ENCODE results near the gene SEC22A. TPM values are rescaled to one million over a fixed set of nuclear protein-coding genes. Genes with fewer than 3 reads are reported as not detected.

Gene SEC22A
- total RNA-seq, 2 experiments from 2014 or later: 12.5 to 15.1 TPM

DNA sequence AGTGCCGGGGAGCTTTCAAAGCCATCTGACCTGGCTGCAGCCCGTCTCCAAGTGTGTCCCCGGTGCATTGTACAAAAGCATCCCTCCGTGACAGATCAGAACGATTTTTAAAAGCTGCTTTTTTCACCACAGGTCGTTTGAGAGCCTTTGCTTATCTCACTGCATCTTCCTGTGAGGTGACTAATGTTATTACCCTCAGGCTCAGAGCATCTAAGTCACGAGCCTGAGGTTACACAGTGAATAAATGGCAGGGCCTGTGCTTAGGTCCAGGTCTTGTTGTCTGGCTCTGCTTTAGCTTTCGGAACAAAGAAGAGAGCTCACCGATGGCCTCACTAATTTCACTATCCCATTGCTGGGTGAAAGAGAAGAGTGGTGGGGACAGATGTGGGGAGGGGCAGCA lies 83.3 kb downstream of the SEC22A start:
- Mint-ChIP-seq H3K27ac (no peak overlapping the region), H3K36me3 (ENCODE audit: low read depth) (no peaks in the 10 kb centered on the region), H3K4me1 (ENCODE audit: low read depth) (no peaks in the 10 kb centered on the region), H3K27me3 (ENCODE audit: low read depth) (no peaks in the 10 kb centered on the region), H3K4me3 (no peak overlapping the region), H3K9me3 (ENCODE audit: insufficient read depth) (no peaks in the 10 kb centered on the region)
- no peak for DNase-seq
- CTCF ChIA-PET: no interaction called here
- ATAC-seq: no peak
- POLR2A ChIA-PET: no interaction called here

- POLR2A ChIA-PET: no interaction called here
These were observed 83.7 kb downstream of the SEC22A start for GRCh38 chr3:123285479-123285878.

GRCh38 chr3:123285931-123286307 lies 84.2 kb downstream of the SEC22A start:
- no peaks in the 10 kb centered on the region for H3K27me3 Mint-ChIP-seq (ENCODE audit: low read depth)
- ChIA-PET POLR2A (no interaction called here), CTCF (interaction anchor here (0.6 to 1.2 kb wide), 2 partner anchors 9 to 11 kb away, joined by 4 read pairs; no protein-coding TSS in a partner anchor)
- DNase-seq: no peak
- no peaks in the 10 kb centered on the region for H3K9me3 Mint-ChIP-seq (ENCODE audit: insufficient read depth)
- no peak for ATAC-seq
- no peaks in the 10 kb centered on the region for H3K4me1 Mint-ChIP-seq (ENCODE audit: low read depth)
- no peak overlapping the region for H3K27ac Mint-ChIP-seq
- H3K4me3 Mint-ChIP-seq: no peak overlapping the region
- H3K36me3 Mint-ChIP-seq (ENCODE audit: low read depth): no peaks in the 10 kb centered on the region

More at GRCh38 chr3:123285479-123285878, 83.7 kb downstream of the SEC22A start:
- ATAC-seq (no peak), DNase-seq (no peak)
- CTCF ChIA-PET: interaction anchor here (1.2 kb wide), 1 partner anchor 9 kb away, joined by 4 read pairs; no protein-coding TSS in a partner anchor
- Mint-ChIP-seq H3K4me3 (no peak overlapping the region), H3K9me3 (ENCODE audit: insufficient read depth) (no peaks in the 10 kb centered on the region), H3K27me3 (ENCODE audit: low read depth) (no peaks in the 10 kb centered on the region), H3K4me1 (ENCODE audit: low read depth) (no peaks in the 10 kb centered on the region), H3K27ac (no peak overlapping the region), H3K36me3 (ENCODE audit: low read depth) (no peaks in the 10 kb centered on the region)

GRCh38 chr3:123286308-123287023 lies 84.7 kb downstream of the SEC22A start:
- POLR2A ChIA-PET: no interaction called here
- CTCF ChIA-PET: interaction anchor here (0.6 to 1.2 kb wide), 2 partner anchors 10 to 11 kb away, joined by 4 read pairs; no protein-coding TSS in a partner anchor
- DNase-seq: peak; percentile 65

DNA sequence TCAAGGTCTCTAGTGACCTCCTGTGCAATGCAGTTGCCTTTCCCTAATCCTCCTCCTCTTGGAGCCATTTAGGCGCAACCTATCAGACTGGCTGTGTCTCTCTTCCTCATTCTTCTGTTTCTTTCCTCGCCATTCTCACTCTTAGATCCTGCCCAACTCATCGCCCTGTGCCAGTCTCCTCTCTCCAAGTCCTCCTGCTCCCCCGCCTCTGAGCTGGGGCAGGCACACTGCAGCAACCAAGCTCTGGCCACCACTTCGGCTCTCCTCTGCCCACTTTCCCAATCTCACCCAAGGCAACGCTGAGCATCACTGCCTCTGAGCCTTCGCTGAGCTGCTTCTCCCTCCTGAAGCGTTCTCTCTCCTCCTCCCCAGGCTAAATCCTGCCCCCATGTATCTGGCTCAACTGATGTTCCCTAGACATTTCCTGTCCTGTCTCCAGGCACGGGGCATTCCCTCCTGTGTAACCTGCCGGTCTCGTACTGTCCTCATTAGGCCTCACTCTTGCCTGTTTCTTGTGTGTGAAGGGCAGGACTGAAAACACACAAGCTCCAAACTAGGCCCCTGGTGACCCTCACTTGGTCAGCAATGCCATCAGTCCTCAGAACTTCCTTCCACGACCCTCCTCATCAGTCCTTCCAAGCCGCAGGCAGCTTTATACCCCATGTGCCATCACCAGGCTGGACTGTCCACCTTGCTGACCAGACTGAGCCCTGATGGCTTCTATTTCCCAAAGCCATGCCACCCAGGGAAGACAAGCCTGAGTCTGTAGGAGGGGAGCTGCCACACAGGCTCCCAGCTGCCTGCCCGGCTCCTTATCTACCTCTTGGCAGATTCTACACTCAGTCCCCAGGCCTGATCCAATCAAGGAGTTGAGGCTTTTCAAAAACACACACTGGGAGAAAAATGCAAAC lies 85.6 kb downstream of the SEC22A start:
- H3K27me3 Mint-ChIP-seq (ENCODE audit: low read depth): no peaks in the 10 kb centered on the region

More at GRCh38 chr3:123286308-123287023, 84.7 kb downstream of the SEC22A start:
- Mint-ChIP-seq H3K27me3 (ENCODE audit: low read depth) (no peaks in the 10 kb centered on the region), H3K4me1 (ENCODE audit: low read depth) (no peaks in the 10 kb centered on the region), H3K36me3 (ENCODE audit: low read depth) (no peaks in the 10 kb centered on the region), H3K9me3 (ENCODE audit: insufficient read depth) (no peaks in the 10 kb centered on the region), H3K27ac (no peak overlapping the region), H3K4me3 (no peak overlapping the region)
- peak; percentile 86 for ATAC-seq

GRCh38 chr3:123287962-123288302 lies 86.2 kb downstream of the SEC22A start:
- no peaks in the 10 kb centered on the region for H3K27me3 Mint-ChIP-seq (ENCODE audit: low read depth)
- no peaks in the 10 kb centered on the region for H3K9me3 Mint-ChIP-seq (ENCODE audit: insufficient read depth)
- ChIA-PET CTCF (no interaction called here), POLR2A (no interaction called here)
- H3K36me3 Mint-ChIP-seq (ENCODE audit: low read depth): no peaks in the 10 kb centered on the region
- no peak for DNase-seq
- no peak overlapping the region for H3K27ac Mint-ChIP-seq
- ATAC-seq: no peak
- no peak overlapping the region for H3K4me3 Mint-ChIP-seq
- no peaks in the 10 kb centered on the region for H3K4me1 Mint-ChIP-seq (ENCODE audit: low read depth)

More for the DNA sequence above, 85.6 kb downstream of the SEC22A start:
- CTCF ChIA-PET: no interaction called here
- DNase-seq (no peak), ATAC-seq (no peak)
- Mint-ChIP-seq H3K36me3 (ENCODE audit: low read depth) (no peaks in the 10 kb centered on the region), H3K4me3 (no peak overlapping the region), H3K4me1 (ENCODE audit: low read depth) (no peaks in the 10 kb centered on the region), H3K27ac (no peak overlapping the region), H3K9me3 (ENCODE audit: insufficient read depth) (no peaks in the 10 kb centered on the region)
- POLR2A ChIA-PET: no interaction called here

- CTCF ChIA-PET: no interaction called here
These were observed 87.8 kb downstream of the SEC22A start for GRCh38 chr3:123289391-123290106.

GRCh38 chr3:123290107-123290930 lies 88.6 kb downstream of the SEC22A start:
- CTCF ChIA-PET: no interaction called here
- Mint-ChIP-seq H3K9me3 (ENCODE audit: insufficient read depth) (no peaks in the 10 kb centered on the region), H3K27ac (no peak overlapping the region), H3K27me3 (ENCODE audit: low read depth) (no peaks in the 10 kb centered on the region), H3K4me1 (ENCODE audit: low read depth) (no peaks in the 10 kb centered on the region), H3K36me3 (ENCODE audit: low read depth) (no peaks in the 10 kb centered on the region), H3K4me3 (no peak overlapping the region)
- DNase-seq (no peak), ATAC-seq (no peak)
- POLR2A ChIA-PET: no interaction called here

More at GRCh38 chr3:123289391-123290106, 87.8 kb downstream of the SEC22A start:
- Mint-ChIP-seq H3K4me3 (no peak overlapping the region), H3K9me3 (ENCODE audit: insufficient read depth) (no peaks in the 10 kb centered on the region), H3K27ac (no peak overlapping the region), H3K27me3 (ENCODE audit: low read depth) (no peaks in the 10 kb centered on the region), H3K4me1 (ENCODE audit: low read depth) (no peaks in the 10 kb centered on the region), H3K36me3 (ENCODE audit: low read depth) (no peaks in the 10 kb centered on the region)
- POLR2A ChIA-PET: no interaction called here
- ATAC-seq: no peak
- DNase-seq: no peak

DNA sequence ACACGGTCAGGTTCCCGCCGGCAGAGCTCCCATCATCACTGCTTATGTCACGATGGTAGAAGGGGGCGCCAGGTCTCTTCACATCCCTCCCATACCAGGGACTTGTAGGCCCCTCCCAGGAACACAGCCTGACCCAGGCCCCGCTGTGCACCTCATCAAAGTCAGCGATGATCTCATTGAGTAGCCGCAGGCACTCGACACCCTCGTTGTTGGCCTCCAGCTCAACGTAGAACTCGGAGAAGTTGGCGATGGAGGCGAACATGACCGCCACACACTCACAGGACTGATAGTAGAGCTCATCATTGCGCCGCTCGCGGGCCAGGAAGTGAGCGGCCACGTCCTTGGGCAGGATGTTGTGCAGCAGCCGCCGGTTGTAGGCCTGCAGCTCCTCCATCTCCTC lies 89.2 kb downstream of the SEC22A start:
- Mint-ChIP-seq H3K4me1 (ENCODE audit: low read depth) (no peaks in the 10 kb centered on the region), H3K9me3 (ENCODE audit: insufficient read depth) (no peaks in the 10 kb centered on the region), H3K27ac (no peak overlapping the region), H3K4me3 (no peak overlapping the region), H3K27me3 (ENCODE audit: low read depth) (peaks cover 2% of the 10 kb centered on the region), H3K36me3 (ENCODE audit: low read depth) (no peaks in the 10 kb centered on the region)
- POLR2A ChIA-PET: no interaction called here
- DNase-seq (no peak), ATAC-seq (no peak)
- CTCF ChIA-PET: no interaction called here

DNA sequence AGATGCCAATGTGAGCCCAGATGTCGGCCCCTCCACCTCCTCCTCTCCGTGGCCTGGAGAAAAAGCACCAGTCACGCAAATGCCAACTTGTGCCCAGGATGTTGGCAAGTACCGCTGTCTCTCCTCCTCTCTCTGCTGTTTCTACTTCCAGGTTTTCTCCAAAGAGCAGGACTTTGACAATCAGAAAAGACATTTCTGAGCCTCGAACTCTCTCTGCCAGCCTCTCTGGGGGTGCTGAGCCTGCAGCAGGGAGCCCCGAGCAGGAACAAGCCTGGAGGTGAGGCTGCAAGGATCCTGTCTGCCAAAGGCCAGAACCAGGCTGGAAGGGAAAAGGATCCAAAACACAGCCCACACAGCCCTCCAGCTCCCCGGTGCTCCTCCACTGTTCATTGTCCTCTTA lies 89.7 kb downstream of the SEC22A start:
- POLR2A ChIA-PET: no interaction called here
- Mint-ChIP-seq H3K9me3 (ENCODE audit: insufficient read depth) (no peaks in the 10 kb centered on the region), H3K27me3 (ENCODE audit: low read depth) (peaks cover 2% of the 10 kb centered on the region), H3K4me3 (no peak overlapping the region), H3K27ac (no peak overlapping the region), H3K4me1 (ENCODE audit: low read depth) (no peaks in the 10 kb centered on the region), H3K36me3 (ENCODE audit: low read depth) (no peaks in the 10 kb centered on the region)
- CTCF ChIA-PET: no interaction called here
- no peak for ATAC-seq
- no peak for DNase-seq
